Measurements from ENCODE around the gene TMEM129.
A peak's percentile ranks its signal among the peaks of the same experiment; 100 is the strongest.

The TMEM129 gene

DNA sequence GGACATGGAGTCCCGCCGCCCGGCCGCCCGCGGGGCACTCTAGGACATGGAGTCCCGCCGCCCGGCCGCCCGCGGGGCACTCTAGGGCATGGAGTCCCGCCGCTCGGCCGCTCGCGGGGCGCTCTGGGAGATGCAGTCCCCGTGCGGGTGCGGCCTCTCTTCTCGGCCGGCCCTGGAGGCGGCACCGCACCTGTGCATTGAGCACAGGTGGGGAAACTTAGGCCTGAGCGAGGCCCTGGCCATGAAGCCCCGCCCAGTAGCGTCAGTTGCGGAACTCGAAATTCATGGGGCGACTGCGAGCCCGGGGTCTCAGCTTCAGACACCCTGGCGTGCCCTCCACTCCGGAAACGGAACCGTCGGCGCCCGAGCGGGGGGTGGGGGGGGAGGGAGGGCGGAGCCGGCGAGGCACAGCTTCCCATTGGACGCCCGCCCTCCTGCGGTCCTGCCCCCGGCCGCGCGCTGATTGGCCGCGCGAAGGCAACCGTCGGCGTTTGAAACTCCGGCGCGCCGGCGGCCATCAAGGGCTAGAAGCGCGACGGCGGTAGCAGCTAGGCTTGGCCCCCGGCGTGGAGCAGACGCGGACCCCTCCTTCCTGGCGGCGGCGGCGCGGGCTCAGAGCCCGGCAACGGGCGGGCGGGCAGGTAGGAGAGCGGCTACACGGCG is at the start of gene TMEM129, which contains the start of gene TACC3:
TMEM129 (minus strand) TSS at position 321 of the 663 bp plus-strand sequence. CDS start 486 bp downstream, outside the sequence.
TACC3 (plus strand) TSS at position 519 of the 663 bp plus-strand sequence. CDS start 1,901 bp downstream, outside the sequence.
- TF ChIP-seq CTCF (conservative IDR thresholded peaks at IDR 0.05; ENCODE audit: low read depth, low read length) = no peak
- H3K4me3 ChIP-seq (ENCODE audit: low read length) = peak within 1 kb of the TSS; percentile 69
- no peak for DNase-seq (ENCODE audit: low read depth)

DNA sequence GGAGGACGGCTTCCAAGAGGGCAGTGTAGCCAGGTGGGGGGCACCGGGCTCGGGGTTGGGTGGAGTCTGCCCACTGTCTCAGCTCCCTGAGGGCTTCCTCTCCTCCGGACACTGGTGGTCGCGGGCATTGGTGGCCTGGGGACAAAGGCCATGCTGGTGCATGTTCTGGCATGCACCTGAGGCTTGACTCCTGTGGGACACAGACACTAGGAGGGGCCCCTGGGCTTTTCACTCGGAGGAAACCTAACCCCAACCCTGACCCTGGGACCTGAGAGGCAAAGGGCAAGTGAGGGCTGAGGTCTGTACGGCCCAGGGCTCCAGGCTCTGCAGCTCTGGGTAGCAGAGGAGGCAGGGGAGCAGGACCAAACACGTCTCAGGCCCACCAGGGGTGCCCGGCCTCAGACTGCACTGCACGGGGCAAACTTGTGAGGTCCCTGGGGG is 49.7 kb upstream of the TMEM129 start:
- TF ChIP-seq CTCF (conservative IDR thresholded peaks at IDR 0.05; ENCODE audit: low read depth, low read length) = no peak
- DNase-seq (ENCODE audit: low read depth) = no peak
- no peak overlapping the region for H3K4me3 ChIP-seq (ENCODE audit: low read length)

DNA sequence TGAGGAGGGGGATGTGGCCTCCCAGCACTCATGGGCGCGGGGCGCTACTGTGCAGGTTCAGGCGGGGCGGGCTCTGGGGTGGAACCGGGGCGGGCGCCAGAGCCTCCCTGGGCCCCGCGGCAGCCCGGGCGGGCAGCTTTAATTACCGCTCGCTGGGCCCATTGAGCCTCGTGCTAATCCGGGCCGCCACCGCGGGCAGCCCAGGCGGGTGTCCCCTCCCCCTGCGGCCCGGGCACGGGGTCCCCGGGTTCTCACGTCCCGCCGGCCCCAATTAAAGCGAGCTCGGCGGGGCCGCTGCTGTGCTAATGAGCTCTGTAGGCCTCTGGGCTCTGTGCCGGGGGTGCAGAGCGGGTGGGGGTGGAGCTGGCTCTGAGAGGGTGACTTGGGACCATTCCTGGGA is 49.1 kb upstream of the TMEM129 start:
- TF ChIP-seq CTCF (conservative IDR thresholded peaks at IDR 0.05; ENCODE audit: low read depth, low read length) = no peak
- no peak for DNase-seq (ENCODE audit: low read depth)
- H3K4me3 ChIP-seq (ENCODE audit: low read length) = no peak overlapping the region

- DNase-seq (ENCODE audit: low read depth) = no peak
- no peak overlapping the region for H3K4me3 ChIP-seq (ENCODE audit: low read length)
- no peak for TF ChIP-seq CTCF (conservative IDR thresholded peaks at IDR 0.05; ENCODE audit: low read depth, low read length)
These were observed 48.6 kb upstream of the TMEM129 start for GRCh38 chr4:1769692-1770091.

- no peak for DNase-seq (ENCODE audit: low read depth)
- H3K4me3 ChIP-seq (ENCODE audit: low read length) = no peak overlapping the region
- TF ChIP-seq CTCF (conservative IDR thresholded peaks at IDR 0.05; ENCODE audit: low read depth, low read length) = no peak
These were observed 47.4 kb upstream of the TMEM129 start for GRCh38 chr4:1768367-1769034.

DNA sequence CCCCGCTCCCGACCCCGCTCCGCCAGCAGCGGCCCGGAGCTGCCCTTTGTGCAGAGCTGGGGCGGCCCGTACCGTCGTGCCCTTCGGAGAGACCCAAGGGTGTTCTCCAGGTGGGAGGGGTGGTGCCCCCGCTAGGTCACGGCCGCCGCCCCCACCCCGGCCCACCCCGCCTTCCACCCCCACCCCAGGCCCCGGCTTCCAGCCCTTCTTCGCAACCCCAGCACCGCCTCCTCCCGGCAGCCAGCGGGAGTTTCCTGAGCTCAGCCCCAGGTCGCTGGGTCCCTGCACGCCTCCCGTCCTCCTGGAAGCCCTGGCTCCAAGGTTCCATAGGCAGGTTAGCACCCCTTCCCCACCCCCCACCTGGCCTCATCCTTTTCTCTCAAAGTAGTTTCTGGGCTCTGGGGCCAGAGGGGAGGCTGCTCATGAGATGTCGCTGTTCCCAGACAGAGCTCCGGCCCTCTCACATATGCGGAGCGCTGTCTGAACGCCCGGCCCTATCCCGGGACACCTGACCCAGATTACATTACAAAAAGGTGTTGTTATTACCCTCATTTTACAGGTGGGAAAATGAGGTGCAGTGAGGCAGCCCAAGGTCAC is 46.7 kb upstream of the TMEM129 start:
- H3K4me3 ChIP-seq (ENCODE audit: low read length) = peak overlapping the region; percentile 17
- TF ChIP-seq CTCF (conservative IDR thresholded peaks at IDR 0.05; ENCODE audit: low read depth, low read length) = peak; percentile 52
- DNase-seq (ENCODE audit: low read depth) = no peak
